BLaER1 treated with 17β-estradiol and CSF1 and Interleukin-3, amounts not matched to agents 10 nM and 100 nM (cell line): ENCODE data around the gene HLA-G.
A peak's percentile ranks its signal among the peaks of the same experiment; 100 is the strongest.

Source experiments
- H3K27ac ChIP-seq, 11 experiments: shearing (Covaris generic); formaldehyde crosslinking; 2 replicates each; pipeline ENCODE4 v1.8.1; 2022
- H3K27me3 ChIP-seq, 11 experiments: shearing (Covaris generic); formaldehyde crosslinking; 2 replicates each; pipeline ENCODE4 v1.8.1; 2022
- H3K36me3 ChIP-seq, 11 experiments: shearing (Covaris generic); formaldehyde crosslinking; 2 replicates each; pipeline ENCODE4 v1.8.1; 2022
- H3K4me1 ChIP-seq, 10 experiments: shearing (Covaris generic); formaldehyde crosslinking; 2 replicates each; pipeline ENCODE4 v1.8.1; 2022
- H3K4me2 ChIP-seq, 11 experiments: shearing (Covaris generic); formaldehyde crosslinking; 2 replicates each; pipeline ENCODE4 v1.8.1; 2022
- H3K4me3 ChIP-seq, 10 experiments: shearing (Covaris generic); formaldehyde crosslinking; 2 replicates each; pipeline ENCODE4 v1.8.1; 2022
- H3K9ac ChIP-seq, 11 experiments: shearing (Covaris generic); formaldehyde crosslinking; 2 replicates each; pipeline ENCODE4 v1.8.1; 2022
- H3K9me3 ChIP-seq, 11 experiments: shearing (Covaris generic); formaldehyde crosslinking; replicated peaks in 1 of 11; 2 replicates each; pipeline ENCODE4 v1.8.1; 2022
- H4K20me1 ChIP-seq, 11 experiments: shearing (Covaris generic); formaldehyde crosslinking; 2 replicates each; pipeline ENCODE4 v1.8.1; 2022
- Cebpa-rat ChIP-seq, 11 experiments: shearing (Covaris generic); IDR thresholded peaks; 2 replicates each; pipeline ENCODE4 v1.8.1; 2022

The HLA-G gene

DNA sequence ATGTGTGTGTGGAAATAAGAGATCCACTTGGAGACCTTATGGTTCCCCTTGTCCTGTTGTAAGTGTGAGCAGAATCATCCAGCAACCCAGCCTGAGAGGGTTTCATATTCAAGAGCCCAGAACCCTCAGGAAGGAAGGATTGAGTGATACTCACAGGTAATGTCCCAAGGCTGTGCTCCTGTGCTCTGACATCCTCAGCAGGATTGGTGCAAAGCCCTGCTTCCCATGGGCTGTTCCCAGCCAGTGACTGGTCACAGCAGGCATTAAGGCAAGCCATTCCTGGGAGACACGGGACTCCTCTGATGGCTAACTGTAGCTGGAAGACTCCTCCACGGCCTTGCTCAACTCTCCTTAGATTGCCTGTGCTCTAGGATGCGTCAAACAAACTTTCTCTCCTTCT is 33.8 kb upstream of the HLA-G start:
- Histone ChIP-seq H3K9me3 (peaks cover 0 to 14% (median 6%) of the 10 kb centered on the region in 11 experiments; a peak in 11 of 22 replicates), H3K4me3 (no peak overlapping the region), H3K9ac (no peak overlapping the region), H4K20me1 (no peaks in the 10 kb centered on the region), H3K27me3 (peaks cover 22 to 33% (median 29%) of the 10 kb centered on the region in 11 experiments), H3K27ac (no peak overlapping the region), H3K4me1 (peaks cover 0 to 14% (median 6%) of the 10 kb centered on the region in 10 experiments; a peak in 9 of 20 replicates), H3K36me3 (no peaks in the 10 kb centered on the region), H3K4me2 (no peak overlapping the region)
- TF ChIP-seq Cebpa-rat (IDR thresholded peaks at IDR 0.05), result no peak

DNA sequence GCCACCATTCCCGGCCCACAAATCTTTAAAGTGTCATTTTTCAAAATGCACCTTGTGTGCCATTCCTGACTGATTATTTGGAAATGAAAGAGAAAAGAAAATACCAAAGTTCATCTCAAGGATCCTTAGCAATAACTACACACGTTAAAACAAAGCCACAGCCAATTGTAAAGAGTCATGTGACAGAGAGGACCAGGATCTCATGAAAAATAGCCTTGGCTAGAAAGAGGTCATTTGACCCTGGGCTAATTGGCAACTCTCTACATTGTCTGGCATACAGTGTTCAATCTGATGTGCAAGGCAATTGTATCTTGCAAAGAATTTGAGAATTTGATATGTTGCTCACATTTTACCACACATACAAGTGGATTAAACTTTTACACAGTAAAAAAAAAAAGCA is 31.6 kb upstream of the HLA-G start:
- H3K4me3 ChIP-seq, result no peak overlapping the region
- peaks cover 22 to 32% (median 29%) of the 10 kb centered on the region in 11 experiments for H3K27me3 ChIP-seq
- peaks cover 0 to 14% (median 6%) of the 10 kb centered on the region in 10 experiments; a peak in 9 of 20 replicates for H3K4me1 ChIP-seq
- TF ChIP-seq Cebpa-rat (IDR thresholded peaks at IDR 0.05), result no peak
- no peak overlapping the region for H3K4me2 ChIP-seq
- H3K9me3 ChIP-seq, result peaks cover 0 to 12% (median 6%) of the 10 kb centered on the region in 11 experiments; a peak in 9 of 22 replicates
- H3K9ac ChIP-seq, result no peak overlapping the region
- H3K36me3 ChIP-seq, result no peaks in the 10 kb centered on the region
- no peaks in the 10 kb centered on the region for H4K20me1 ChIP-seq
- H3K27ac ChIP-seq, result no peak overlapping the region

DNA sequence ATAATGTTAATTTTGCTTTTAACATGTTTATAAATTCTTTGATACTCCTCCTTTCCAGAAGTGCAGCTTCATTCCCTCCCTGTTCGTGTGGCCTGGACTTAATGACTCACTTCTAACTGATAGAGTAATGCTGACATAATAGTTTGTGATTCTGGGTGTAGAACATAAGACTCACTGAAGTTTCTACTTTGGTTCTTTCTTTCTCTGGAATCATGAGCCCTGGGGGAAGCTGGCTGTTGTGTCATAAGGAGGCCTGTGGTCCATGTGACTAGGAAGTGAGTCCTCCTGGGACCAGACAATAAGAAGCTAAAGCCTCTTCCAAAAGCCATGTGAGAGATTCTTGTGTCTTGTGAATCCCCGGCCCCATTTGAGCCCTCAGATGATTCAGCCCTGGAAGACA is 30.5 kb upstream of the HLA-G start:
- no peak overlapping the region for H3K9ac ChIP-seq
- peaks cover 0 to 14% (median 6%) of the 10 kb centered on the region in 10 experiments; a peak in 9 of 20 replicates for H3K4me1 ChIP-seq
- peak overlapping the region in 1 of 11 experiments; percentile 38; a peak in 3 of 22 replicates for H3K27ac ChIP-seq
- H3K36me3 ChIP-seq, result no peaks in the 10 kb centered on the region
- TF ChIP-seq Cebpa-rat (IDR thresholded peaks at IDR 0.05), result no peak
- no peaks in the 10 kb centered on the region for H4K20me1 ChIP-seq
- H3K9me3 ChIP-seq, result peaks cover 0 to 10% (median 5%) of the 10 kb centered on the region in 11 experiments; a peak in 9 of 22 replicates
- H3K4me2 ChIP-seq, result peak overlapping the region in 6 of 11 experiments; percentile 14 to 53 (median 32); a peak in 8 of 22 replicates
- H3K4me3 ChIP-seq, result no peak overlapping the region
- H3K27me3 ChIP-seq, result peaks cover 14 to 21% (median 19%) of the 10 kb centered on the region in 11 experiments

DNA sequence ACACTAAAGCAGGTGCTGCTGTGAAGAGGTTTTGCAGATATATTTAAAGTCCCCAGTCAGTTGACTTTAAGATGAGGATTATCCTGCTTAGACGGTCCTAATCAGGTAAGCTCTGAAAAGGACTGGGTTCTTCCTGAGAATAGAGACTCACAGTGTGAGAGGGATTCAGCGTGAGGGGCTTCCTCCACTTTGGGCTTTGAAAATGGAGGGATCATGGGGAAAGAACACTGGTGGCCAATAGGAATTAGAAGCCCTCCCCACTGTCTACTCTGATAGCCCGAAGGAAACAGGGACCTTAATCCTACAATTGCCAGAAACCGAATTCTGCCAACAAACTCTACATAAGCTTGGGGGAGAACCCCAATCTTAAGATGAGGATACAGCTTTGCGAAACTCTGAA is 29.7 kb upstream of the HLA-G start:
- H3K36me3 ChIP-seq, result no peaks in the 10 kb centered on the region
- H4K20me1 ChIP-seq, result no peaks in the 10 kb centered on the region
- H3K9me3 ChIP-seq, result peaks cover 0 to 4% (median 0%) of the 10 kb centered on the region in 11 experiments; a peak in 2 of 22 replicates
- H3K27me3 ChIP-seq, result peaks cover 6 to 12% (median 11%) of the 10 kb centered on the region in 11 experiments
- H3K4me3 ChIP-seq, result no peak overlapping the region
- no peak overlapping the region for H3K27ac ChIP-seq
- H3K9ac ChIP-seq, result no peak overlapping the region
- peaks cover 0 to 14% (median 4%) of the 10 kb centered on the region in 10 experiments; a peak in 8 of 20 replicates for H3K4me1 ChIP-seq
- TF ChIP-seq Cebpa-rat (IDR thresholded peaks at IDR 0.05), result no peak
- H3K4me2 ChIP-seq, result peak overlapping the region in 1 of 11 experiments; percentile 51; a peak in 1 of 22 replicates

DNA sequence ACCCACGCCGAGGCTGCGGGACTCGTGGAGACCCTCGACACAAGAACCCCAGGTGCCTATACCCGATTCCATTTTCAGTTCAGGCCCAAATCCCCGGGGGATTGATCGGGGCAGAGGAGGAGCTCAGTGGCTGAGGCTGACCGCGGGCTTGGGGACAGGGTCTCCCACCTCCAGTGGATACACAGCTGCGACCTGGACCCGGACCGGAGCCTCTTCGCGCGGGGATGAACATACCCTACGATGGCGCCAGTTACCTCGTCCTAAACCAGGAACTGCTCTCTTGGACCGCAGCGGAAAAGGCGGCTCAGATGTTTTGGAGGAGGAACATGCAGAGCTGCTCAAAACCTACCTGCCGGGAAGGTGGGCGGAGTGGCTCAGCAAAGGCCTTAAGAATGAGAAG is 27.4 kb upstream of the HLA-G start:
- Histone ChIP-seq H3K27me3 (no peaks in the 10 kb centered on the region), H3K36me3 (no peaks in the 10 kb centered on the region), H3K27ac (no peak overlapping the region), H3K9ac (no peak overlapping the region), H3K4me2 (no peak overlapping the region), H3K9me3 (peaks cover 0 to 10% (median 0%) of the 10 kb centered on the region in 11 experiments; a peak in 1 of 22 replicates), H4K20me1 (no peaks in the 10 kb centered on the region), H3K4me1 (peaks cover 0 to 14% (median 4%) of the 10 kb centered on the region in 10 experiments; a peak in 8 of 20 replicates), H3K4me3 (no peak overlapping the region)
- TF ChIP-seq Cebpa-rat (IDR thresholded peaks at IDR 0.05), result no peak

DNA sequence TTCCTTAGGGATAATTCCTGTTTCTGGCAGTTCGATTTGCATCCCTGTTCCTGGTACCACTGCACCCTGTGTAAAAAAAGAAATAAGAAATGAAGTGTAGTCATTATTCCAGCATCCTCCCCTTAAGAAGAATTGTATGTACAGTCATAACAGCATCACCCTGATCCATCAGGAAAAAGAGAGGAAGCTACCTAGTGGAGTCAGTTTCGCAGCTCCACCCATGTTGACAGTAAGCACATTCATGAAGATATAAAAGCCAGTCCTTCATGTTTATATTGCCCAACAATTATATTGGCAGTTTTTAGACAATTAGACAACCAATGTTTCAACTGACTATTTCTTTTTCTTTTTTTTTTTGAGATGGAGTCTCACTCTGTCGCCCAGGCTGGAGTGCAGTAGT is 21.2 kb upstream of the HLA-G start:
- H3K36me3 ChIP-seq, result no peaks in the 10 kb centered on the region
- H3K4me2 ChIP-seq, result no peak overlapping the region
- no peak for TF ChIP-seq Cebpa-rat (IDR thresholded peaks at IDR 0.05)
- H4K20me1 ChIP-seq, result no peaks in the 10 kb centered on the region
- H3K9me3 ChIP-seq, result peaks cover 0 to 10% (median 0%) of the 10 kb centered on the region in 11 experiments; a peak in 1 of 22 replicates
- H3K4me1 ChIP-seq, result no peaks in the 10 kb centered on the region
- no peaks in the 10 kb centered on the region for H3K27me3 ChIP-seq
- H3K27ac ChIP-seq, result no peak overlapping the region
- no peak overlapping the region for H3K9ac ChIP-seq
- H3K4me3 ChIP-seq, result no peak overlapping the region

DNA sequence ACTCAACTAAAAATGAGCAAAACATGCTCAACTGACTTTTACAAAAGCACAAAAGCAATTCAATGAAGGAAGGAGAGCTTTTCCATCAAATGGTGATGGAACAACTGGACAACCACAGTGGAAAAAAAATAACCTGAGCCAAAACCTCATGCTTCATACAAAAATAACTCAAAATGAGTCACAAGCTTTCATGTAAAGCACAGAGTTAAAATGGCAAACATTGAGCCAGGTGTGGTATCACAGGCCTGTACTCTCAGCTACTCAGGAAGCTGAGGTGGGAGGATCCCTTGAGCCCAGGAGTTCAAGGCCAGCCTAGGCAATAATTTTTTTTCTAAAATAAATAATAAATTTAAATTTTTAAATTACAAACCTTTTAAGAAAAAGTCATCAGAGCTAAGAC is 18.4 kb upstream of the HLA-G start:
- H3K9ac ChIP-seq, result no peak overlapping the region
- no peak overlapping the region for H3K4me3 ChIP-seq
- peaks cover 0 to under 1% (median 0%) of the 10 kb centered on the region in 11 experiments; a peak in 1 of 22 replicates for H3K9me3 ChIP-seq
- no peak for TF ChIP-seq Cebpa-rat (IDR thresholded peaks at IDR 0.05)
- H3K27me3 ChIP-seq, result no peaks in the 10 kb centered on the region
- peaks cover 0 to 7% (median 0%) of the 10 kb centered on the region in 10 experiments; a peak in 1 of 20 replicates for H3K4me1 ChIP-seq
- H3K27ac ChIP-seq, result no peak overlapping the region
- H4K20me1 ChIP-seq, result no peaks in the 10 kb centered on the region
- H3K4me2 ChIP-seq, result no peak overlapping the region
- H3K36me3 ChIP-seq, result no peaks in the 10 kb centered on the region

DNA sequence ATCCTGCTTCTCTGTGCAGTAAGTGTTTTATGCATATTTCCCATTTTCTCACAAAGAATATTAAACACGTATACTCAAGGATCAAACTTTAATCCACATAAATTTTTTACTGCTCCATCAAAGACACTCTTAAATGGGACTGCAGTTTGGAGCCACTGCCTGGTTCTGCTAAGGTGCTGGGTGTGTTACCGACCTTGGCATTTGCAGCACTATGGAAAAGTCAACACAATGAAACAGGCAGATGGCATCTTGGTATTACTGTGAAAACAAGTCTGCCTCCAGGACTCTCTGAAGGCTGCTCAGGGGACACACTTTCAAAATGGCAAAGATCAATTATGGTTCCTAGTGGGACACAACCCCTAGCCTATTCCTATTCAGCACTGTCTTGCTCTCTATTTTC is 17.3 kb upstream of the HLA-G start:
- Histone ChIP-seq H3K27me3 (no peaks in the 10 kb centered on the region), H3K4me3 (no peak overlapping the region), H3K27ac (no peak overlapping the region), H3K9ac (no peak overlapping the region), H4K20me1 (no peaks in the 10 kb centered on the region), H3K9me3 (no peaks in the 10 kb centered on the region), H3K4me1 (peaks cover 0 to 7% (median 0%) of the 10 kb centered on the region in 10 experiments; a peak in 1 of 20 replicates), H3K36me3 (no peaks in the 10 kb centered on the region), H3K4me2 (no peak overlapping the region)
- TF ChIP-seq Cebpa-rat (IDR thresholded peaks at IDR 0.05), result no peak

DNA sequence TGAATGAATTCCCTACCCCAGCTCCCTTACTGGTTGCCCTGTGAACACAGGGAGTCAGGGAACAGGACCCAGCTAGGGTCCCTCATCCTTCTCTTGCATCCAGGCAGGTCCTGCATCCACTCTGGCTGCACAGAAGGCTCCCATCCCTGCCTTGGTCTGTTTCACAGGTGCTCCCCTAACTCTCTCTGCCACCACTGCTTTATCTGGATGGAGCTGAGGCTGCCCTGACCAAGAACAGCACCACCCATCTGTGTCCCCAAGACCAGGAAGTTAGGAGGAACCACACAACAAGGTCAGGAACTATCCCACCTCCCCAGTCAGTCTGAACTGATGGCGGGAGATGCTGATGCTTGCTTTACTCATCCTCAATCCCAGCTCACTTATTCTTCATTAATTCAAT is 16.2 kb upstream of the HLA-G start:
- TF ChIP-seq Cebpa-rat (IDR thresholded peaks at IDR 0.05), result no peak
- H3K9ac ChIP-seq, result no peak overlapping the region
- no peak overlapping the region for H3K4me3 ChIP-seq
- H3K36me3 ChIP-seq, result no peaks in the 10 kb centered on the region
- no peaks in the 10 kb centered on the region for H3K27me3 ChIP-seq
- no peaks in the 10 kb centered on the region for H3K9me3 ChIP-seq
- no peaks in the 10 kb centered on the region for H4K20me1 ChIP-seq
- peaks cover 0 to 7% (median 0%) of the 10 kb centered on the region in 10 experiments; a peak in 1 of 20 replicates for H3K4me1 ChIP-seq
- no peak overlapping the region for H3K27ac ChIP-seq
- no peak overlapping the region for H3K4me2 ChIP-seq

DNA sequence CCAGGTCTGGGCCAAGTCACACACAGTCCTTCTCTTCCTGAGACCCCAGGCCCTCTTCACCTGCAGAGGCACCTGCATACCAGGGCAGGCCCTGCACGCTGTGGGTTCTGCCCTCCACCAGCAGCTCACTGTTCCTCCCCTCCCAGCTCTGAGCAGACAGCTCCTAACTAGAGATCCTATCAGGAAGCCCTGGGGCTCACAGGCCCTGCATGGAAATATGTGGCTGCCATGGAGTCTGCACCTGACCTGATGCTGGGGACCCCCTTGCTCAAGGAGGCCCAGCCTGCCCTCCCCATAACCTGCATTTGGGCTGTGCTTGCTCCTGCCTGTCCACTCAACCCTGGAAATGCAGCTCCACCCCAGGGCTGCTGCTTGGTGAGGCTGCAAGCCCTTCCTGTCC is 14.6 kb upstream of the HLA-G start:
- Histone ChIP-seq H3K4me2 (no peak overlapping the region), H3K27me3 (no peaks in the 10 kb centered on the region), H3K9me3 (no peaks in the 10 kb centered on the region), H3K36me3 (no peaks in the 10 kb centered on the region), H3K27ac (no peak overlapping the region), H3K4me3 (no peak overlapping the region), H3K9ac (no peak overlapping the region), H3K4me1 (peaks cover 0 to 7% (median 0%) of the 10 kb centered on the region in 10 experiments; a peak in 1 of 20 replicates), H4K20me1 (no peaks in the 10 kb centered on the region)
- no peak for TF ChIP-seq Cebpa-rat (IDR thresholded peaks at IDR 0.05)
